Measurements from ENCODE around the gene SH3BP4.

DNA sequence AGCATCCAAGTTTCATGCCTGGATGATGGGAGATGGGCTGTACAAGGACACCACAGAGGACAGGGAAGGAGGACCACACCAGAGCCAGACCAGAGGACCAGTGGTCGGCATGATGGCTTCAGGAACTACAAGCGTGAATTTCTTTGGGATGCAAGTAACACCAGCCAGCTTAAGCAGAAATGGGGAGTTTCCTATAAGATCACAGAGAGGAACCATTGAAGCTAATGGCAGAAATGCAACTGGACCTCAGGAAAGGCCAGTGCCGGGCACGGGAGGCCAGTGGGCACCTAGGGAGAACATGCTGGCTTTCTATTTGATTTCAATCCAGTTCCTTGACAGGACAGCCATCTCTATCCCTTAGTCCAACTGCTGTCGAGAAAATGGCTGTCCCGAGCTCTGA lies 145.4 kb downstream of the SH3BP4 start:
- TF ChIP-seq, protein P1, sequence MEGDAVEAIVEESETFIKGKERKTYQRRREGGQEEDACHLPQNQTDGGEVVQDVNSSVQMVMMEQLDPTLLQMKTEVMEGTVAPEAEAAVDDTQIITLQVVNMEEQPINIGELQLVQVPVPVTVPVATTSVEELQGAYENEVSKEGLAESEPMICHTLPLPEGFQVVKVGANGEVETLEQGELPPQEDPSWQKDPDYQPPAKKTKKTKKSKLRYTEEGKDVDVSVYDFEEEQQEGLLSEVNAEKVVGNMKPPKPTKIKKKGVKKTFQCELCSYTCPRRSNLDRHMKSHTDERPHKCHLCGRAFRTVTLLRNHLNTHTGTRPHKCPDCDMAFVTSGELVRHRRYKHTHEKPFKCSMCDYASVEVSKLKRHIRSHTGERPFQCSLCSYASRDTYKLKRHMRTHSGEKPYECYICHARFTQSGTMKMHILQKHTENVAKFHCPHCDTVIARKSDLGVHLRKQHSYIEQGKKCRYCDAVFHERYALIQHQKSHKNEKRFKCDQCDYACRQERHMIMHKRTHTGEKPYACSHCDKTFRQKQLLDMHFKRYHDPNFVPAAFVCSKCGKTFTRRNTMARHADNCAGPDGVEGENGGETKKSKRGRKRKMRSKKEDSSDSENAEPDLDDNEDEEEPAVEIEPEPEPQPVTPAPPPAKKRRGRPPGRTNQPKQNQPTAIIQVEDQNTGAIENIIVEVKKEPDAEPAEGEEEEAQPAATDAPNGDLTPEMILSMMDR (IDR thresholded peaks at IDR 0.05) = no peak
- TF ChIP-seq, protein P2, sequence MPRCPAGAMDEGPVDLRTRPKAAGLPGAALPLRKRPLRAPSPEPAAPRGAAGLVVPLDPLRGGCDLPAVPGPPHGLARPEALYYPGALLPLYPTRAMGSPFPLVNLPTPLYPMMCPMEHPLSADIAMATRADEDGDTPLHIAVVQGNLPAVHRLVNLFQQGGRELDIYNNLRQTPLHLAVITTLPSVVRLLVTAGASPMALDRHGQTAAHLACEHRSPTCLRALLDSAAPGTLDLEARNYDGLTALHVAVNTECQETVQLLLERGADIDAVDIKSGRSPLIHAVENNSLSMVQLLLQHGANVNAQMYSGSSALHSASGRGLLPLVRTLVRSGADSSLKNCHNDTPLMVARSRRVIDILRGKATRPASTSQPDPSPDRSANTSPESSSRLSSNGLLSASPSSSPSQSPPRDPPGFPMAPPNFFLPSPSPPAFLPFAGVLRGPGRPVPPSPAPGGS (IDR thresholded peaks at IDR 0.05) = no peak
- TF ChIP-seq POLR2A (IDR thresholded peaks at IDR 0.05; ENCODE audit: low read length) = no peak
- TF ChIP-seq CHD4 (IDR thresholded peaks at IDR 0.05; ENCODE audit: borderline replicate concordance) = no peak
- TF ChIP-seq HDAC2 (IDR thresholded peaks at IDR 0.05) = no peak
- no peak for TF ChIP-seq MYC (IDR thresholded peaks at IDR 0.05; ENCODE audit: borderline replicate concordance, low read length)
- TF ChIP-seq SREBF2 (IDR thresholded peaks at IDR 0.05) = no peak
- no peak for TF ChIP-seq CBX8 (IDR thresholded peaks at IDR 0.05)
- TF ChIP-seq, protein P3, sequence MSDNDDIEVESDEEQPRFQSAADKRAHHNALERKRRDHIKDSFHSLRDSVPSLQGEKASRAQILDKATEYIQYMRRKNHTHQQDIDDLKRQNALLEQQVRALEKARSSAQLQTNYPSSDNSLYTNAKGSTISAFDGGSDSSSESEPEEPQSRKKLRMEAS (IDR thresholded peaks at IDR 0.05) = no peak
- no peak for TF ChIP-seq CBX2 (IDR thresholded peaks at IDR 0.05; ENCODE audit: borderline replicate concordance, low read depth)
- TF ChIP-seq SMC3 (IDR thresholded peaks at IDR 0.05) = no peak

Measured in A549 (cell line).